GM23248 (cell line): ENCODE data around the gene NOP53.

ENCODE experiments used
- EZH2 ChIP-seq: fragments of 200-600 bp; sonication (generic); IDR thresholded peaks from 2 replicates; pipeline ENCODE4 v1.6.1; 2018; ENCODE audit warnings: antibody characterized with exemption, mild to moderate bottlenecking; ENCODE audit not compliant: insufficient read depth, poor library complexity, severe bottlenecking
- EZH2phosphoT487 ChIP-seq: fragments of 200-600 bp; sonication (generic); IDR thresholded peaks from 2 replicates; pipeline ENCODE4 v1.6.1; 2018; ENCODE audit warnings: antibody characterized with exemption, moderate library complexity, mild to moderate bottlenecking, low read depth; ENCODE audit not compliant: insufficient read depth

GRCh38 chr19:47766359-47766620 is 20.9 kb downstream of the NOP53 start:
- TF ChIP-seq EZH2, result no peak
- no peak for TF ChIP-seq EZH2phosphoT487
